ENCODE results near the gene SPACA6.

Gene SPACA6

DNA sequence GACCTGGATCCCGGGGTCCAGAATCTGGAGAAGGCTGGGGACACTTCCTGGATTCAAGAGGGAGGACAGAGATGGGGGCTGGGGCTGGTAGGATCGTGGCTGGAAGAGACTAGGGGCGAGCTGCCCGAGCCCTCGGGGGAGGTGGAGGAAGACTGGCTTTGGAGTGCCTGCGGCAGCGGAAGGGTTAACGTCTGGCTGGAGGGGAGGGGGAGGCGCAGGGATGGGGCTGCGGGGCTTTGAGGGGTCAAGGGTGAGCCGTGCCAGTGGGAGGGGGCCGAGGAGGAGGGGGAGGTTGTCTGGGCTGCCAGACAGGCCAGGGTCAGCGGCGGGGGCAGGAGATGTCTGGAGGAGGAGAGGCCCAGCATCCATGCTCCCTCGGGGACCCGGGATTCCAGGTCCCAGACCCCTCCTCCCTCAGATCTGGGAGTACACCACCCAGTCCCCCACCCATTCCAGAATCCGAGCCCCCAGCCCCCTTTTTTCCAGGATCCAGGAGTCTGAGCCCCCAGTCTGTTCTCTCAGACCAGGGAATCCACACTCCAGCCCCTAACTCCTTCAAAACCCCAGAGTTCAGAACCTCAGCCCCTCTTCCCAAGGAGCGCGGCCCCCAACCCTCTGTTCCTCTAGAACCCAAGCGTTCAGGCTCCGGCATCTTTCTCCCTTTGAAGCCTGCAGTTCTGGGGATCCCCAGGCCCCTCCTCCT is 3.2 kb upstream of the SPACA6 start:
- peak overlapping the region; percentile 91 for H3K27ac ChIP-seq (ENCODE audit: low read depth, low read length)
- under 1% methylated on average over 21 of the region's 21 CpGs for WGBS
- 0 out of 2 replicates have a peak, but pooled peaks cover 6% of the 10 kb centered on the region for H3K9me3 ChIP-seq (ENCODE audit: insufficient read depth, low read depth, low read length)

GRCh38 chr19:51690454-51691073 is 2.6 kb upstream of the SPACA6 start:
- 0% methylated on average over 8 of the region's 21 CpGs for WGBS
- H3K4me3 ChIP-seq (ENCODE audit: low read length) = peak overlapping the region; percentile 88
- H3K9ac ChIP-seq (ENCODE audit: low read depth, low read length) = peak overlapping the region; percentile 85
- H3K27me3 ChIP-seq (ENCODE audit: insufficient read depth, low read length) = no peaks in the 10 kb centered on the region
- H3K4me1 ChIP-seq (ENCODE audit: insufficient read depth, low read length) = peaks cover 17% of the 10 kb centered on the region
- H3K27ac ChIP-seq (ENCODE audit: low read depth, low read length) = peak overlapping the region; percentile 91
- H3K9me3 ChIP-seq (ENCODE audit: insufficient read depth, low read depth, low read length) = no peaks in the 10 kb centered on the region
- peaks cover 9% of the 10 kb centered on the region; the same call in 1 of the 2 replicates for H3K36me3 ChIP-seq (ENCODE audit: insufficient read depth, low read length)

More for the DNA sequence above, 3.2 kb upstream of the SPACA6 start:
- H3K27me3 ChIP-seq (ENCODE audit: insufficient read depth, low read length) = no peaks in the 10 kb centered on the region
- peaks cover 17% of the 10 kb centered on the region for H3K4me1 ChIP-seq (ENCODE audit: insufficient read depth, low read length)
- peak overlapping the region; percentile 85 for H3K9ac ChIP-seq (ENCODE audit: low read depth, low read length)
- H3K36me3 ChIP-seq (ENCODE audit: insufficient read depth, low read length) = peaks cover 4% of the 10 kb centered on the region; the same call in 1 of the 2 replicates
- H3K4me3 ChIP-seq (ENCODE audit: low read length) = peak overlapping the region; percentile 88

DNA sequence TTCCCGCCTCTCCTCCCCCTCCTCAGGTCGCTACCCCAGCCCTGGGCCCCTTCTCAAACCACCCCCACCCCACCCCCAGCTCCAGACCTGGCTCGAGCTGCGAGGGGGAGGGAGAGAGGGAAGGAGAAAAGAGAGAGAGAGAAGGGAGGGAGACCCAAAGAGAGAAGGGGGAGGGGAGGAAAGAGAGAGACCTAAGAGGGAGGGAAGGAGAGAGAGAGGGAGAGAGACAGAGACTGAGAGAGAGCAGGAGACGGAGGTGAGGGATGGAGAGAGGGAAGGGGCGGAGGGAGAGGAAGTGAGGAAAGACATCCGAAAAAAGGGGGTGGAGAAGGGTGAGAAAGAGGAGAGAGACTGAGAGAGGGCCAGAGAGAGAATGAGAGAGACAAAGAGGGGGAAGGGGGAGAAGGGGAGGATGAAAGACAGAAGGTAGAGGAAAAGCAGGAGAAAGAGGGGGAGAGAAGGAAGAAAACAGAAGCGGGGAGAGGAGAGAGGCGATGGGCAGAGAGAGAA is 2.0 kb upstream of the SPACA6 start:
- Histone ChIP-seq H3K4me3 (ENCODE audit: low read length) (peak overlapping the region; percentile 88), H3K36me3 (ENCODE audit: insufficient read depth, low read length) (peaks cover 9% of the 10 kb centered on the region; the same call in 1 of the 2 replicates), H3K9ac (ENCODE audit: low read depth, low read length) (no peak overlapping the region; the same call in 1 of the 2 replicates), H3K4me1 (ENCODE audit: insufficient read depth, low read length) (peaks cover 17% of the 10 kb centered on the region), H3K27ac (ENCODE audit: low read depth, low read length) (peak overlapping the region; percentile 91), H3K9me3 (ENCODE audit: insufficient read depth, low read depth, low read length) (no peaks in the 10 kb centered on the region), H3K27me3 (ENCODE audit: insufficient read depth, low read length) (no peaks in the 10 kb centered on the region)
- WGBS = 6% methylated on average over 7 of the region's 9 CpGs

- Histone ChIP-seq H3K27ac (ENCODE audit: low read depth, low read length) (no peak overlapping the region), H3K36me3 (ENCODE audit: insufficient read depth, low read length) (peaks cover 14% of the 10 kb centered on the region; the same call in 1 of the 2 replicates), H3K4me3 (ENCODE audit: low read length) (peak overlapping the region; percentile 88), H3K4me1 (ENCODE audit: insufficient read depth, low read length) (peaks cover 17% of the 10 kb centered on the region), H3K9me3 (ENCODE audit: insufficient read depth, low read depth, low read length) (no peaks in the 10 kb centered on the region), H3K27me3 (ENCODE audit: insufficient read depth, low read length) (no peaks in the 10 kb centered on the region), H3K9ac (ENCODE audit: low read depth, low read length) (no peak overlapping the region; the same call in 1 of the 2 replicates)
- 31% methylated on average over 12 of the region's 12 CpGs for WGBS
Measured at GRCh38 chr19:51691584-51692428, 1.3 kb upstream of the SPACA6 start.

DNA sequence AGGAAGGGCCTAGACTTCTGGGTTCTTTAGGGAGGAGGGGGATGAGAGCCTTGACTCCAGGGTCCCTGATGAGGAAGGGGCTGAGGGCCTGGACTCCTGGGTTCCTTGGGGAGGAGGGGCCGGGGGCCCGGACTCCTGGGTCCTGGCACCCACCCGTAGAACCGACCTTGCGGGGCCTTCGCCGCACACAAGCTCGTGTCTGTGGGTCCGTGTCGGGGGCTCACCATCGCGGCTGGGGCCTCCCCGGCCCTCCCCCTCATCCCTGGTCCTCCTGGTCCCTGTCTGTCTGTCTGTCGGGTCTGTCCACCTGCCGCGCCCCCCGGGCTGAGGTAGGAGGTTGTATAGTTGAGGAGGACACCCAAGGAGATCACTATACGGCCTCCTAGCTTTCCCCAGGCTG is 662 bp upstream of the SPACA6 start:
- WGBS = 88% methylated on average over 18 of the region's 18 CpGs
- H3K4me3 ChIP-seq (ENCODE audit: low read length) = 0 out of 2 replicates have a peak overlapping the region, but pooled peaks have one; percentile 88
- H3K27ac ChIP-seq (ENCODE audit: low read depth, low read length) = no peak overlapping the region
- H3K36me3 ChIP-seq (ENCODE audit: insufficient read depth, low read length) = peaks cover 17% of the 10 kb centered on the region; the same call in 1 of the 2 replicates
- no peaks in the 10 kb centered on the region for H3K9me3 ChIP-seq (ENCODE audit: insufficient read depth, low read depth, low read length)
- peaks cover 11% of the 10 kb centered on the region for H3K4me1 ChIP-seq (ENCODE audit: insufficient read depth, low read length)
- H3K27me3 ChIP-seq (ENCODE audit: insufficient read depth, low read length) = no peaks in the 10 kb centered on the region
- no peak overlapping the region for H3K9ac ChIP-seq (ENCODE audit: low read depth, low read length)

DNA sequence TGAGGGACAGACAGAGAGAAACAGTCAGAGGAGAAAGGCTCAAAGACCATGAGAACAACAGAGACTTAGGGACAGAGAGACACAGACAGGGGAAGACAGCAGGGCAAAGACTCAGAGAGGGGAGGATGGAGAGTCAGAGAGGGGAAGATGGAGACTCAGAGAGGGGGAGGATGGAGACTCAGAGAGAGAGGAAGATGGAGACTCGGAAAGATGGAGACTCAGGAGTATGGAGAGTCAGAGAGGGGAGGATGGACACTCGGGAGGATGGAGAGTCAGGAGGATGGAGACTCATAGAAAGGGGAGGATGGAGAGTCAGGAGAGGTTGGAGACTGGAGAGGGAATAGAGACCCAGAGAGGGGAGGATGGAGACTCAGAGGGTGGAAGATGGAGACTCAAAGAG is 689 bp downstream of the SPACA6 start:
- H3K27ac ChIP-seq (ENCODE audit: low read depth, low read length) = no peak overlapping the region
- no peaks in the 10 kb centered on the region for H3K9me3 ChIP-seq (ENCODE audit: insufficient read depth, low read depth, low read length)
- H3K9ac ChIP-seq (ENCODE audit: low read depth, low read length) = no peak overlapping the region
- H3K4me1 ChIP-seq (ENCODE audit: insufficient read depth, low read length) = peaks cover 9% of the 10 kb centered on the region; the same call in 1 of the 2 replicates
- H3K27me3 ChIP-seq (ENCODE audit: insufficient read depth, low read length) = no peaks in the 10 kb centered on the region
- WGBS = 91% methylated on average over 2 of the region's 2 CpGs
- H3K36me3 ChIP-seq (ENCODE audit: insufficient read depth, low read length) = peaks cover 29% of the 10 kb centered on the region; the same call in 1 of the 2 replicates
- no peak overlapping the region for H3K4me3 ChIP-seq (ENCODE audit: low read length)

- WGBS = 90% methylated on average over 8 of the region's 10 CpGs
- no peak overlapping the region for H3K27ac ChIP-seq (ENCODE audit: low read depth, low read length)
- H3K4me1 ChIP-seq (ENCODE audit: insufficient read depth, low read length) = peaks cover 9% of the 10 kb centered on the region; the same call in 1 of the 2 replicates
- peaks cover 36% of the 10 kb centered on the region for H3K36me3 ChIP-seq (ENCODE audit: insufficient read depth, low read length)
- H3K4me3 ChIP-seq (ENCODE audit: low read length) = no peak overlapping the region
- H3K9ac ChIP-seq (ENCODE audit: low read depth, low read length) = no peak overlapping the region
- no peaks in the 10 kb centered on the region for H3K9me3 ChIP-seq (ENCODE audit: insufficient read depth, low read depth, low read length)
- no peaks in the 10 kb centered on the region for H3K27me3 ChIP-seq (ENCODE audit: insufficient read depth, low read length)
Measured at GRCh38 chr19:51694318-51695085, 1.4 kb downstream of the SPACA6 start.

DNA sequence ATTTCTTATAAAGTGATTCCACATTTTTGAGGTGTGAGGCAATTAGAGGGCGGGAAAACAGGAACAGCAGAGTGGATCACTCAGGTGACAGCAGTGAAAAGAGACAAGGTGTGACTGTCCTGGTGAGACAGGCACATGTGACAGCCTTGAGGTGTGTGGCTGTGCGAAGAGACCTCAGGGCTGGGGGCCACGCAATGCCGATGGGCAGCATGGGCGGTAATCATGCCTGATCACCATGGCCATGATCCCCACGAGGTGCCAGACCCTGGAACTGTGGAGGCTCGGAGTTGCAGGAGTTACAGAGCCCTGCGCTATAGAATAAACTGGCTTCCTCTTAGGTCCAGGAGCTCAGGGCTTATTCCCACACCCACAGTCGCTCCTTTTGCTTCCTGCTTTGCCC is 2.0 kb downstream of the SPACA6 start:
- WGBS = 96% methylated on average over 9 of the region's 9 CpGs
- no peak overlapping the region for H3K9ac ChIP-seq (ENCODE audit: low read depth, low read length)
- no peaks in the 10 kb centered on the region for H3K9me3 ChIP-seq (ENCODE audit: insufficient read depth, low read depth, low read length)
- no peaks in the 10 kb centered on the region for H3K27me3 ChIP-seq (ENCODE audit: insufficient read depth, low read length)
- no peak overlapping the region for H3K27ac ChIP-seq (ENCODE audit: low read depth, low read length)
- peaks cover 39% of the 10 kb centered on the region for H3K36me3 ChIP-seq (ENCODE audit: insufficient read depth, low read length)
- H3K4me3 ChIP-seq (ENCODE audit: low read length) = no peak overlapping the region
- H3K4me1 ChIP-seq (ENCODE audit: insufficient read depth, low read length) = peaks cover 9% of the 10 kb centered on the region; the same call in 1 of the 2 replicates

- H3K9me3 ChIP-seq (ENCODE audit: insufficient read depth, low read depth, low read length) = no peaks in the 10 kb centered on the region
- H3K36me3 ChIP-seq (ENCODE audit: insufficient read depth, low read length) = peaks cover 39% of the 10 kb centered on the region
- H3K4me3 ChIP-seq (ENCODE audit: low read length) = no peak overlapping the region
- H3K27ac ChIP-seq (ENCODE audit: low read depth, low read length) = no peak overlapping the region
- H3K27me3 ChIP-seq (ENCODE audit: insufficient read depth, low read length) = no peaks in the 10 kb centered on the region
- 93% methylated on average over 14 of the region's 14 CpGs for WGBS
- H3K4me1 ChIP-seq (ENCODE audit: insufficient read depth, low read length) = peaks cover 9% of the 10 kb centered on the region; the same call in 1 of the 2 replicates
- H3K9ac ChIP-seq (ENCODE audit: low read depth, low read length) = no peak overlapping the region
Measured at GRCh38 chr19:51695702-51696315, 2.7 kb downstream of the SPACA6 start.

- WGBS = 89% methylated on average over 3 of the region's 3 CpGs
- Histone ChIP-seq H3K4me1 (ENCODE audit: insufficient read depth, low read length) (peaks cover 11% of the 10 kb centered on the region; the same call in 1 of the 2 replicates), H3K4me3 (ENCODE audit: low read length) (no peak overlapping the region), H3K9me3 (ENCODE audit: insufficient read depth, low read depth, low read length) (no peaks in the 10 kb centered on the region), H3K27me3 (ENCODE audit: insufficient read depth, low read length) (no peaks in the 10 kb centered on the region), H3K27ac (ENCODE audit: low read depth, low read length) (no peak overlapping the region), H3K36me3 (ENCODE audit: insufficient read depth, low read length) (peaks cover 42% of the 10 kb centered on the region), H3K9ac (ENCODE audit: low read depth, low read length) (no peak overlapping the region)
Measured at GRCh38 chr19:51696606-51697005, 3.5 kb downstream of the SPACA6 start.

Data from HUES64 (cell line).